SK-MEL-5 (cell line): ENCODE results near the gene AMIGO2. TPM values are rescaled to one million over a fixed set of nuclear protein-coding genes. Genes with fewer than 3 reads are reported as not detected.
"Not testable (repeated sequence)": the region's sequence is repeated elsewhere in the genome, so short reads cannot be mapped to it uniquely, and the experiment has no call there.

Source experiments
- DNase-seq: peaks from one replicate; pipeline ENCODE4 v3.0.0-alpha.2; 2016; ENCODE audit warnings: low read depth, low spot score
- in situ Hi-C: cut with HindIII; loops from 2 replicates; pipeline ENCODE4 v1.10.0; 2016; ENCODE audit warnings: low sequenced_read_pairs, high pct_unique_total_duplicates, low pct_unique_long_range_greater_than_20kb
- polyA plus RNA-seq, 2 experiments: library from polyadenylated mRNA; depleted of rRNA; stranded (reverse); fragments of >200 nt; gene quantifications; 2 replicates each; pipeline ENCODE4 v1.2.3, GENCODE V29; 2015
- total RNA-seq: library from RNA; depleted of rRNA; stranded (reverse); fragments of >200 nt; shearing (Covaris generic); gene quantifications from 2 replicates; pipeline ENCODE4 v1.2.3, GENCODE V29; 2014; rRNA removed

AMIGO2 gene, protein sequence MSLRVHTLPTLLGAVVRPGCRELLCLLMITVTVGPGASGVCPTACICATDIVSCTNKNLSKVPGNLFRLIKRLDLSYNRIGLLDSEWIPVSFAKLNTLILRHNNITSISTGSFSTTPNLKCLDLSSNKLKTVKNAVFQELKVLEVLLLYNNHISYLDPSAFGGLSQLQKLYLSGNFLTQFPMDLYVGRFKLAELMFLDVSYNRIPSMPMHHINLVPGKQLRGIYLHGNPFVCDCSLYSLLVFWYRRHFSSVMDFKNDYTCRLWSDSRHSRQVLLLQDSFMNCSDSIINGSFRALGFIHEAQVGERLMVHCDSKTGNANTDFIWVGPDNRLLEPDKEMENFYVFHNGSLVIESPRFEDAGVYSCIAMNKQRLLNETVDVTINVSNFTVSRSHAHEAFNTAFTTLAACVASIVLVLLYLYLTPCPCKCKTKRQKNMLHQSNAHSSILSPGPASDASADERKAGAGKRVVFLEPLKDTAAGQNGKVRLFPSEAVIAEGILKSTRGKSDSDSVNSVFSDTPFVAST
- total RNA-seq, result 14.6 and 14.8 TPM in 2 replicates
- 11.3 and 14.4 TPM in 2 replicates for polyA plus RNA-seq (2015; cell fraction: cytosol; rRNA removed)
- 13.5 and 15.0 TPM in 2 replicates for polyA plus RNA-seq (2015; cell fraction: nucleus; rRNA removed)

GRCh38 chr12:47079468-47079980 lies at the start of gene AMIGO2, which contains the start of gene PCED1B:
Gene AMIGO2, minus strand, starts transcription at chr12:47079959. Its CDS starts 957 bp downstream, at chr12:47079002.
Gene PCED1B, plus strand, starts transcription at chr12:47079621. Its CDS starts 155,443 bp downstream, at chr12:47235064.
- DNase-seq, result peak; percentile 77
- in situ Hi-C loops, result no loop called here

DNA sequence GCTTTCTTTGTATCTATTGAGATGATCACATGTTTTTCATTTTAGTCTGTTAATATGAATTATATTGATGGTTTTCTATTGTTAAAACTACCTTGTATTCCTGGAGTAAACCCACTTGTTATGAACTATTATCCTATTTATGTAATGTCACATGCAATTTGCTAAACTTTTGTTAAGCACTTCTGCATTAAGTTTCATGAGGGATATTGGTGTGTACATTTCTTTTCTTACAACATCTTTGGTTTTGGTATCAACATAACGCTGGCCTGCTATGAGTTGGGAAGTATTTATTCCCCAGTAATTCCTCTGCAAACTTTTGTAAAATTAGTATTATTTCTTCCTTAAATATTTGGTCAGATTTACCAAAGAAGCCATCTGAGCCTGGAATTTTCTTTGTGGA lies 46.5 kb upstream of the AMIGO2 start:
- in situ Hi-C loops, result no loop called here
- no peak for DNase-seq

- peak; percentile 12 for DNase-seq
- in situ Hi-C loops, result no loop called here
These were observed 44.7 kb upstream of the AMIGO2 start for GRCh38 chr12:47124451-47124850.

GRCh38 chr12:47123730-47124129 lies 44.0 kb upstream of the AMIGO2 start:
- peak; percentile 22 for DNase-seq
- in situ Hi-C loops, result no loop called here

- DNase-seq, result no peak
- in situ Hi-C loops, result no loop called here
These were observed 42.8 kb upstream of the AMIGO2 start for GRCh38 chr12:47122602-47123001.

DNA sequence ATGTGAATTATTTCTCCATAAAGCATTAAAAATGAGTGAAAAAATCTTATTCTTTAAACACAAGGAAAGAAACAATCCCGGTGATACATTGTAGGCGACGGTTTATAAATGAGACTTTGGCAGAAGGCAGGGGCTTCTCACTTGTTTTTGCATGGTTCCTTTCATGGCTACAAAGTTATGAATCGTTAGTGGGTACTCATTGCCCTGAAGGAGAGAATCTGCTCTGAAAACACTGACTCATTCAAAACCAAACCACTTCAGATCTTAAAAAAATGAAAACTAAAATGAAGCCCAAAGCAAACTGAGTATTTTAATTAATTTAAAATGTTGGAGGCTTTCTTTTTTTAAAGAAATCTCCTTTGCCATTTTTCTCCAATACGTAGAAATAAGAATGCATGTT lies 41.4 kb upstream of the AMIGO2 start:
- in situ Hi-C loops, result no loop called here
- DNase-seq, result peak; percentile 71

GRCh38 chr12:47120736-47121135 lies 41.0 kb upstream of the AMIGO2 start:
- no peak for DNase-seq
- in situ Hi-C loops, result no loop called here

DNA sequence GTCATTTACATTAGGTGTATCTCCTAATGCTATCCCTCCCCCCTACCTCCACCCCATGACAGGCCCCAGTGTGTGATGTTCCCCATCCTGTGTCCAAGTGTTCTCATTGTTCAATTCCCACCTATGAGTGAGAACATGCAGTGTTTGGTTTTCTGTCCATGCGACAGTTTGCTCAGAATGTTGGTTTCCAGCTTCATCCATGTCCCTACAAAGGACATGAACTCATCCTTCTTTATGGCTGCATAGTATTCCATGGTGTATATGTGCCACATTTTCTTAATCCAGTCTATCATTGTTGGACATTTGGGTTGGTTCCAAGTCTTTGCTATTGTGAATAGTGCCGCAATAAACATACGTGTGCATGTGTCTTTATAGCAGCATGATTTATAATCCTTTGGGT lies 37.5 kb upstream of the AMIGO2 start:
- in situ Hi-C loops, DNase-seq: not testable (repeated sequence)

DNA sequence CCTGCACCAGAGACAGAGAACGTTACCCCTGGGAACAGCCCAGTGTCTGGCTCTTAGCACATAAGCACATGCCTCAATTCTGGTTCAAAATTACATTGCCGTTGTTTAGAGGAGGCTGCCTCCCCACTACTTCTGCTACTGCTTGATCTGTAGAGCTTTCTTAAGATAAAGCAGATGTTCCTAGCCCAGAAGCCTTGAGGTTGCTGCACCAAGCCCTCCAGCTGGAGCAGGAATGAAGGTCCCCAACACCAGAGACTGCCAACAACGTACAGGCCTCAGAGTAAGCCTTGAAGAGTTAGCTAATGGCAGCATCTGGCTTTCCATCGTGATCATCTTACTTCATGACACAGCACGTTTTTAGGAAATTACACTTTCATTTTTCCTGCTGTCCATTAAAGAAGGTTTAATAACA lies 34.7 kb upstream of the AMIGO2 start:
- no peak for DNase-seq
- in situ Hi-C loops, result no loop called here

- DNase-seq, result no peak
- in situ Hi-C loops, result no loop called here
These were observed 32.9 kb upstream of the AMIGO2 start for GRCh38 chr12:47112679-47113078.

GRCh38 chr12:47111854-47112253 lies 32.1 kb upstream of the AMIGO2 start:
- in situ Hi-C loops, result no loop called here
- DNase-seq, result no peak

GRCh38 chr12:47111392-47111778 lies 31.6 kb upstream of the AMIGO2 start:
- in situ Hi-C loops, result no loop called here
- no peak for DNase-seq

- in situ Hi-C loops, result no loop called here
- DNase-seq, result no peak
These were observed 31.1 kb upstream of the AMIGO2 start for GRCh38 chr12:47110718-47111391.

- DNase-seq, result peak; percentile 86
- in situ Hi-C loops, result no loop called here
These were observed 30.3 kb upstream of the AMIGO2 start for GRCh38 chr12:47110011-47110541.

GRCh38 chr12:47107926-47108325 lies 28.2 kb upstream of the AMIGO2 start:
- in situ Hi-C loops, result no loop called here
- no peak for DNase-seq

DNA sequence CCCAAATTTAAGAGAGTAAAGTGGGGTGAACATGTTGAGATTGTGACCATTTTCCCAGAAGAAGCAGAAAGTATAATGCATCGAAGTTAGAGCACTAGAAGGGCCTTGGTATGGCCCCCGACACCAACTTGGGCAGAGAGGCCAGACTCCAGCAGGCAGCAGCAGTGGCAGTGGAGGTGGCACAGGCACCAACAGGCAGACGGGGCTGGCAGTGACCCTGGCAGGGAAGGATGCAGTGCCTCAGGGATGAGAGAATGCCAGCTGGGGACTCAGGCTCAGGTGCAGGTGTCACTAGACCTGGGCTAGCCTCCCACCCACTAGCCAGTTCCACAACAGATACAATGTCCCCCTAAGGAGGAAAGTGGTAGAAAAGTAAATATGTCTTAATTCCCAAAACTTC lies 27.7 kb upstream of the AMIGO2 start:
- DNase-seq, result no peak
- in situ Hi-C loops, result no loop called here

- DNase-seq, result no peak
- in situ Hi-C loops, result no loop called here
These were observed 26.3 kb upstream of the AMIGO2 start for GRCh38 chr12:47105914-47106674.
